ENCODE results near the gene KCTD7.

DNA sequence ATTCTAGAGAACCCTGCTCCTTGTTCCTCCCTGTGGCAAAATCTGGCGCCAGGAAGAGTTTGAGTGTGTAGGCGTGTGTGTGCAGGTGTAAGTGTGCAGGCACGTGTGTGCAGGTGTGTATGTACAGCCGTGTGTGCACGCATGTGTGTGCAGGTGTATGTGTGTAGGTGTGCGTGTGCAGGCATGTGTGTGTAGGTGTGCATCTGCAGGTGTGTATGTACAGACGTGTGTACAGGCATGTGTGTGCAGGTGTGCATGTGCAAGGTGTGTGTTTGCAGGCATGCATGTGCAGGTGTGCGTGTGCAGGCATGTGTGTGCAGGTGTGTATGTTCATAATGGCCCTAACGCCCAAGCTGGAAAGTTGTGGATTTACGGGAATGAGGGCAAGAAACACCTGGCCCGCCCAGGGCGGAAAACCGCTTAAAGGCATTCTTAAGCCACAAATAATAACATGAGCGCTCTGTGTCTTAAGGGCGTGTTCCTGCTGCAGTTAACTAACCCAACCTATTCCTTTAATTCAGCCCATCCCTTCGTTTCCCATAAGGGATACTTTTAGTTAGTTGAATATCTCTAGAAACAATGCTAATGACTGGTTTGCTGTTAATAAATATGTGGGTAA is 34.1 kb downstream of the KCTD7 start:
- TF ChIP-seq, protein P1, sequence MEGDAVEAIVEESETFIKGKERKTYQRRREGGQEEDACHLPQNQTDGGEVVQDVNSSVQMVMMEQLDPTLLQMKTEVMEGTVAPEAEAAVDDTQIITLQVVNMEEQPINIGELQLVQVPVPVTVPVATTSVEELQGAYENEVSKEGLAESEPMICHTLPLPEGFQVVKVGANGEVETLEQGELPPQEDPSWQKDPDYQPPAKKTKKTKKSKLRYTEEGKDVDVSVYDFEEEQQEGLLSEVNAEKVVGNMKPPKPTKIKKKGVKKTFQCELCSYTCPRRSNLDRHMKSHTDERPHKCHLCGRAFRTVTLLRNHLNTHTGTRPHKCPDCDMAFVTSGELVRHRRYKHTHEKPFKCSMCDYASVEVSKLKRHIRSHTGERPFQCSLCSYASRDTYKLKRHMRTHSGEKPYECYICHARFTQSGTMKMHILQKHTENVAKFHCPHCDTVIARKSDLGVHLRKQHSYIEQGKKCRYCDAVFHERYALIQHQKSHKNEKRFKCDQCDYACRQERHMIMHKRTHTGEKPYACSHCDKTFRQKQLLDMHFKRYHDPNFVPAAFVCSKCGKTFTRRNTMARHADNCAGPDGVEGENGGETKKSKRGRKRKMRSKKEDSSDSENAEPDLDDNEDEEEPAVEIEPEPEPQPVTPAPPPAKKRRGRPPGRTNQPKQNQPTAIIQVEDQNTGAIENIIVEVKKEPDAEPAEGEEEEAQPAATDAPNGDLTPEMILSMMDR (IDR thresholded peaks at IDR 0.05): no peak
- no peak for TF ChIP-seq POLR2AphosphoS5 (IDR thresholded peaks at IDR 0.05)
- TF ChIP-seq POLR2A (IDR thresholded peaks at IDR 0.05): no peak

All from stomach (tissue), 4 donors.